IPS-15b (cell line): Measurements from ENCODE around the gene LRG1.

Experiments used
- H3K27me3 ChIP-seq: one replicate; pipeline ENCODE4 v1.6.1; 2013; ENCODE audit warnings: low read length; ENCODE audit not compliant: control insufficient read depth, insufficient read depth
- H3K36me3 ChIP-seq: one replicate; pipeline ENCODE4 v1.6.1; 2013; ENCODE audit warnings: low read length; ENCODE audit not compliant: control insufficient read depth, insufficient read depth
- H3K4me1 ChIP-seq: one replicate; pipeline ENCODE4 v1.6.1; 2013; ENCODE audit warnings: mild to moderate bottlenecking, low read length; ENCODE audit not compliant: control insufficient read depth, insufficient read depth
- H3K4me3 ChIP-seq: one replicate; pipeline ENCODE4 v1.5.1; 2013; ENCODE audit warnings: low read depth, low read length
- H3K9ac ChIP-seq: one replicate; pipeline ENCODE4 v1.6.1; 2013; ENCODE audit warnings: low read depth, mild to moderate bottlenecking, low read length
- H3K9me3 ChIP-seq: one replicate; pipeline ENCODE4 v1.6.1; 2013; ENCODE audit warnings: mild to moderate bottlenecking, low read length; ENCODE audit not compliant: control insufficient read depth, insufficient read depth

Gene LRG1

DNA sequence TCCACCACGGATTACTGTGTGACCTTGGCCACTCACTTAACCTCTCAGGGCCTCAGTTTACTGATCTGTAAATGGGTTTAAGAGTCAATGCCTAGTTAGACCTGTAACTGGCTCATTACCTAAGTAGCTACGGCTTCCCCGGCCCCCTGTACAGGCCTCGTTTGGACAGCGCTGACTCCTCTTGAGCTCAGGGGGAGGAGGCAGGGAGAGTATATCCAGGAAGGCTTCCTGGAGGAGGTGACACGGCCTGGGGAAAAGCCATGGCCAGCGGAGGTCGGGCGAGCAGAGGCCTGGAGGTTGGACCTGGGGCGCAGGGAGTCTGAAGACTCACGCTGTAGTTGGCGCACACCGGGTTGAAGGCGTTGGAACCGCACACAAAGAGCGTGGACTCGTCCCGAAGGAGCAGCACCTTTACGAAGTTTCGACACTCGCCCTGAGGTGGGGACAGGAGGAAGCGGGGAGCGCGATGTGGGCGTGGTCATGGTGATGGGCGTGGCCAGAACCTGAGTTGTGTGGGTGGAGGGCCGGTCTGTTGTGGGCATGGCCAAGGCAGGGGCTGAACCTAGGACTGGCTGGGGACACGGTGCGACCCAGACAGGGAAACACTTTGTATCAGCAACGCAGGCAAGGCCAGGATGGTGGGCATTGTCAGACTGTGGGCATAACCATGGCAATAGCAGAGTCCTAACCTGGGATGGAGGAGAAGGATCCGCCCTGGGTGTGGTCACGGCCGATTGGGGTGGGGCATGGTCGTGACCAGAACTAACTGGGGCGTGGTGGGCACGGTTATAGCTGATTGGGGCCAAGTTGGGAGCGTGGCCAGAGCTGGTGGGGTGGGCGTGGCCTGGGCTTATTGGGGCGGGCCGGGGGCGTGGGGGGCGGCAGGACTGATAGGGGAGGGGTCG is 16.1 kb upstream of the LRG1 start:
- Histone ChIP-seq H3K27me3 (no peaks in the 10 kb centered on the region), H3K9ac (no peak overlapping the region), H3K4me3 (no peak overlapping the region), H3K9me3 (no peaks in the 10 kb centered on the region), H3K36me3 (peaks cover 45% of the 10 kb centered on the region), H3K4me1 (peaks cover 2% of the 10 kb centered on the region)

DNA sequence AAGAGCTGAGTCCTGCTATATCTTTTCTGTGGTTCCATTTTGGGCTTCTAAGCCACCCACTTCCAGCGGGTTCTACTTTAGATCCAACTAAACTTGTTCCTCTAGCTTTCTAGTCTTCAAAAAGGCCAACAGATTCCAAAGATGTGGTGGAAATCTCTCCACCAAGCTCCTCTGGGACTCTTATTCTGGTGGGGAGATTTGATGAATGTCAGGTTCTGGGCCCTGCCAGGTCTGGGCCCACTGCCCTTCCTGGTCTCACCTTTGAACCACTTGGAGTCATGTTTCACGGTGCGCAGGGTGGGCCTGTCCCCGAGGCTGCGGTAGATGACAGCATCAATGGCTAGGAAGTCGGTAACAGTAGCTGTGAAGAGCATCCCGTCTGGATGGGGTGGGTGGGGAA is 14.9 kb upstream of the LRG1 start:
- Histone ChIP-seq H3K4me3 (no peak overlapping the region), H3K9ac (no peak overlapping the region), H3K9me3 (no peaks in the 10 kb centered on the region), H3K27me3 (no peaks in the 10 kb centered on the region), H3K36me3 (peaks cover 54% of the 10 kb centered on the region), H3K4me1 (peaks cover 2% of the 10 kb centered on the region)

DNA sequence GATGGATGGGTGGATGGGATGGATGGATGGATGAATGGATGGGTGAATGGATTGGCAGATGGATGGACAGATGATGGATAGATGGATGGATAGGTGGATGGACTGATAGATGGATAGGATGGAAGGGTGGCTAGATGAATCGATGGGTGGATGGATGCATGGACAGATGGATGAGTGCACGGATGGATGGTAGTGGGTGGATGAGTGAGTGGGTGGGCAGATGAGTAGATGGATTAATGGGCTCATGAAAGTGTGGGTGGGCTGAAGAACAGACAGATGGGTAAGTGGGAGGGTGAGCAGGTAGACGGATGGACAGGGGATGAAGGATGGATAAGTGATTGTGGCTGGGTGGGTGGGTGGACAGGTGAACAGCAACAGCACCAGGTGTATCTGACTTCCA is 13.9 kb upstream of the LRG1 start:
- H3K27me3 ChIP-seq: no peaks in the 10 kb centered on the region
- H3K4me1 ChIP-seq: peaks cover 2% of the 10 kb centered on the region
- H3K9ac ChIP-seq: no peak overlapping the region
- H3K9me3 ChIP-seq: no peaks in the 10 kb centered on the region
- H3K4me3 ChIP-seq: no peak overlapping the region
- H3K36me3 ChIP-seq: peaks cover 57% of the 10 kb centered on the region

DNA sequence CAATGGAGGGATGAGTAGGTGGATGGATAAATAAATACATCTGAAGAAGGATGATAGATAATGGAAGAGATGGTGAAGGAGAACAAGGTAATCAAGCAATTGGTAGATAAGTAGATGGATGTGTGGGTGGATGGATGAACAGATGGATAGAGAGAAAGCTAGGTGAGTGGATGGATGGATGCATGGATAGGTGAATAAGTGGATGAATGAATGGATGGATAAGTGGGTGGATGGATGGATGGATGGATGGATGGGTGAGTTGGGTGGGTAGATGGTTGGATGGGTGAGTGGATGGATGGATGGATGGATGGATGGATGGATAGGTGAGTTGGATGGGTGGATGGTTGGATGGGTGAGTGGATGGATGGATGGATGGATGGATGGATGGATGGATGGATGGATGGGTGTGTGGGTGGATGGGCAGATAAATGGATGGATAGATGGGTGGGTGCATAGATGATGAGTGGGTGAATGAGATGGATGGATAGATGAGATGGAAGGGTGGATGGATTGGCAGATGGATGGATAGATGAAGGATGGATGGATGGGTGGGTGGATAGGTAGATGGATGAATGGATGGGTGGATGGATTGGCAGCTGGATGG is 13.4 kb upstream of the LRG1 start:
- H3K4me3 ChIP-seq: no peak overlapping the region
- H3K4me1 ChIP-seq: peaks cover 2% of the 10 kb centered on the region
- H3K9ac ChIP-seq: no peak overlapping the region
- H3K27me3 ChIP-seq: no peaks in the 10 kb centered on the region
- H3K36me3 ChIP-seq: peaks cover 62% of the 10 kb centered on the region
- no peaks in the 10 kb centered on the region for H3K9me3 ChIP-seq

DNA sequence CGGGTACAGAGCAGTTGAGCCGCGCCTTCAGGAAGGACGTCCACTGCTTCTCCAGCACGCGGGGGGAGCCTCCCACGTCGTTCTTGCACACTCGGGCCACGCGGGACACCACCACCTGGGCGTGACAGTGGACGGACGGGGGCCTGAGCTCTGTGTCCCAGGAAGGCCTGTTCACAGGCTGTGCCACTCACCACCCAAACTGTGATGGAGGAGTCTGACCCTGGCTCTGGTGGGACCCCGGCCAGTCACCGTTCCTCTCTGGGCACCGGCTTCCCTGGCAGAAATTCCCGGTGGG is 12.6 kb upstream of the LRG1 start:
- H3K9ac ChIP-seq: no peak overlapping the region
- H3K27me3 ChIP-seq: no peaks in the 10 kb centered on the region
- no peaks in the 10 kb centered on the region for H3K9me3 ChIP-seq
- H3K36me3 ChIP-seq: peaks cover 69% of the 10 kb centered on the region
- H3K4me1 ChIP-seq: peaks cover 1% of the 10 kb centered on the region
- H3K4me3 ChIP-seq: no peak overlapping the region

DNA sequence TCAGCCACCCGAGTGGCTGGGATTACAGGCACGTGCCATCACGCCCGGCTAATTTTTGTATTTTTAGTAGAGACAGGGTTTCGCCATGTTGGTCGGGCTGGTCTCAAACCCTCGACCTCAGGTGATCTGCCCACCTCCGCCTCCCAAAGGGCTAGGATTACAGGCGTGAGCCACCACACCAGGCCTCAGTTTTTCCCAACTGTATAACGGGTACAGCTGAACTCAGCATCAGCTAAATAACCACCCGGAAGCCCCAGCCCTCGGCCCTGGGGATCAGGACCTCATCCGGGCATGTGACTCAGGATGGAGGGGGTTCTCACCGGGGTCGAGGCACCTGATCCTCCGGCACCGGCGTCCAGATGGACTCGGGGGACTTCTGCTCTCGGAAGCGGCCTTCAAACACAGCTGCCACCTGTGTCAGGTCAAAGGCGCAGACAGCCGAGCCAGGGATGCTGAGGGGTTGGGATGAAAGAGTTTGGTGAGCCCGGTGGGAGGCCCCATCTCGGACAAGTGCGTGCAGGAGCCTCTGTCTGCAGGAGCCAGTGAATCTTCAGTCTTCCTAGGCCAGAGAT is 10.7 kb upstream of the LRG1 start:
- Histone ChIP-seq H3K27me3 (no peaks in the 10 kb centered on the region), H3K4me1 (no peaks in the 10 kb centered on the region), H3K9me3 (no peaks in the 10 kb centered on the region), H3K9ac (no peak overlapping the region), H3K4me3 (no peak overlapping the region), H3K36me3 (peaks cover 59% of the 10 kb centered on the region)

DNA sequence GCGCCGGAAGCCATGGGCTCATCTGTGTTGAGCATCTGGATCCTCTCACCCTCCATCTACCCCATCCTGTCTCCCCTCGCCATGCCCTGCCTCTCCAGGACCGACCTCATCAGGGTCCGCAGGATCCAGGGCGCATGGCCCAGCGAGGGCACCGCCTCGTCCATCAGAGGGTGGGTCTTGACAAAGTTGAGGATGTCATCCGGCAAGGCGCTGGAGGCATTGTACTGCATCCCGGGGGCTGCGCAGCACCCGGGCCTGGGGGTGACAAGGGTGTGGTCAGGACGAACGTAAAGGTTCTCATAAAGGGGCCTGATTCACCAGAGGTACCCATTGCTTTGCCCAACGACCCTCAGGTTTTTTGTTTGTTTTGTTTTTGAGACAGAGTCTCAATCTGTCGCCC is 10.2 kb upstream of the LRG1 start:
- H3K4me3 ChIP-seq: no peak overlapping the region
- no peaks in the 10 kb centered on the region for H3K9me3 ChIP-seq
- no peaks in the 10 kb centered on the region for H3K27me3 ChIP-seq
- H3K9ac ChIP-seq: no peak overlapping the region
- peaks cover 54% of the 10 kb centered on the region for H3K36me3 ChIP-seq
- no peaks in the 10 kb centered on the region for H3K4me1 ChIP-seq

DNA sequence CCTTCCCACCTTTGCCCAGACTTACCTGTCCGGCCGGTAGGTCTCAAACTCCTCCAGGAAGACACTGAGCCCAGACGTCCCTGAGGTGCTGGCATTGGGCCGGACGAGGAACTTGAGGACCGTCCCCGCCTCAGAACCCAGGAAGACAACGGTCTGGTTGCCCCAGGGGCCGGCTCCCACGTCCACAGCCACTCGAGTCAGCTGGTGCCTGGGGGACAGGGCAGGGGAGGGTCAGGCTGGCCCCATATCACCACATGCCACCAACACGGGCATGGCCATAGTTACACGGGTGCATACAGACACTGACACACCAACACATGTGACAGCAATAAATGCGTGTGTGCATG is 8.4 kb upstream of the LRG1 start:
- no peaks in the 10 kb centered on the region for H3K4me1 ChIP-seq
- no peak overlapping the region for H3K9ac ChIP-seq
- no peaks in the 10 kb centered on the region for H3K27me3 ChIP-seq
- H3K9me3 ChIP-seq: no peaks in the 10 kb centered on the region
- peaks cover 40% of the 10 kb centered on the region for H3K36me3 ChIP-seq
- H3K4me3 ChIP-seq: no peak overlapping the region

DNA sequence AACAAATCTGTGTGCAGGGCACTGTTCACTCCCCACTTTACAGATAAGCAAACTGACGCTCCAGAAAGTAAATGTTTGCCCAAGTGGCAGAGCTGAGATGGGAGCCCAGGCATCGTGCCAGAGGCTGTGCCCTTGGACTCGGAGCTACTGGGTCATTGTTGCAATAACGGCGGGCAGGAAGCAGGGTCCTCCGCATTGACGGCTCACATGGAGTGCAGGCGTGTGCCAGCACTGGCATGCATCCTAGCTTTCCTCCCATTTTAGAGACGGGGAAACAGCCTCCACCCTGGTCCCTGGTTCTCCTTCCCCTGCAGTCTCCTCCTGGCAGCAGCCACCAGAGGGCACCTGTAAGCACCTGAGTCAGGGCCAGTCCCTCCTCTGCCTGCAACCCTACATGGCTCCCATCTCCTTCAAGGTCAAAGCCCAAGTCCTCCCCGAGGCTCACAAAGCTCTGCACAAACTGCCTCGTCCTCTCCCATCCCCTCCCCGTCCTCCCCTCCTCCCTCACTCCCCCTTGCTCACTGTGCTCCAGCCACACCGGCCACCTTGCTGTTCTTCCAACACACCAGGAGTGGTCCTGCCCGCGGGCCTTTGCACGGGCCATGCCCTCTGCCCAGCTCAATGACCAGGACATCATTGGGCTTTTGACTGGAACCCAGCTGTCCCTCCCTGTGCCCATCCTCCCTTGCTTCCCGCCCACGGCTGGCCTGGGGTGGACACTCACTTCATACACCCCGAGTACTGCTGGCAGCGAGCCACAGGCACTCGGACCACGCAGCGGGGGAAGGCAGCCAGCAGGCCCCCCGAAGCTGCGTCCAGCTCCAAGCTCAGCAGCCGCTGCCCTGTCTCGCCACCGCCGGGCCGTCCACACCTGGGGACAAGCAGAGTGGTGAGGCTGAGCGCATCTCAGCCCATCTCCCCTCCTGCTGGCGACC is 7.7 kb upstream of the LRG1 start:
- no peak overlapping the region for H3K4me3 ChIP-seq
- H3K36me3 ChIP-seq: peaks cover 34% of the 10 kb centered on the region

DNA sequence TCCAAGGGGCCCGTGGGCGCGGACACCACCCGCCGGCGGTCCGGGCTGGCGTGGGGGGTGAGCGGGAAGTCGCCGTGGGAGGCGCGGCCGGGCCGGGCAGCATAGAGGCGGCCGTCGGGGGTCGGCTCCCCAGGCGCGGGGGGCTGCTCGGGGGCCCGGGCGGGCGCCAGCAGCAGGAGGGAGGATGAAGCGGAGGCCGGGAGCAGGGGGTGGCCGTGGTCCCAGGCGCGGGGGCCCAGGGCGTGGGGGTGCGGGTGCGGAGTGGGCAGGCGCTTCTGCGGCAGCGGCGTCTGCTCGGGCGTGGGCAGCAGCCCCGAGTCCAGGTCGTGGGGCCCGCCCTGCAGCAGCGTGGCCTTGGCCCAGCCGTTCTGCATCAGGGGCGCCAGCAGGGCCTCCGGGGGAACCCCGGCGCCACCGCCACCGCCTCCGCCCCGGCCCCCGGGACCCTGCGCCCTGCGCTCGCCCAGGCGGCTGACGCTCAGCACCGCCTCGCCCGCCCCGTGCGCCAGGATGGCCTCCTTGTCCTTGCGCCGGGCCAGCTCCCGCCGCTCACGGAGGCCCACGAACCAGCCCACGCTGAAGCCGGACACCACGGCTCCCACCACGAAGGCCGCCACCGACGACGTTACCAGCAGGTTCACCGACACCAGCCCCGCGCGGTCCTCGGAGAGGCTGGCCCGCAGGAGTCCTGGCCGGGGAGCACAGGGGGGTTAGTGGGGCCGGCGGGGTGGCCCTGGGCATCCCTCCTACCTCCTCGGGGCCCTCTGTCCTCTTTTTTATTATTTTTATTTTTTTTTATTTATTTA is 4.2 kb upstream of the LRG1 start:
- no peak overlapping the region for H3K4me3 ChIP-seq
- H3K9me3 ChIP-seq: no peaks in the 10 kb centered on the region
- H3K36me3 ChIP-seq: peaks cover 15% of the 10 kb centered on the region
- peaks cover 2% of the 10 kb centered on the region for H3K4me1 ChIP-seq
- H3K9ac ChIP-seq: no peak overlapping the region
- H3K27me3 ChIP-seq: no peaks in the 10 kb centered on the region

More for the DNA sequence above, 7.7 kb upstream of the LRG1 start:
- Histone ChIP-seq H3K9me3 (no peaks in the 10 kb centered on the region), H3K27me3 (no peaks in the 10 kb centered on the region), H3K4me1 (no peaks in the 10 kb centered on the region), H3K9ac (no peak overlapping the region)
